Heart left ventricle (tissue), 13 donors: ENCODE data around the gene BMP10.

Source experiments
- POLR2A ChIP-seq, 2 donors: fragments of 450-650 bp; IDR thresholded peaks; one replicate each; pipeline ENCODE4 v1.6.1; 2017; ENCODE audit warnings: antibody characterized with exemption in 2 of 2, mild to moderate bottlenecking in 2 of 2, moderate library complexity in 2 of 2
- TF ChIP-seq, protein P1 (sequence below), 12 donors: fragments of 200-600 bp; sonication (generic) in 4 of 12; IDR thresholded peaks; one replicate each; pipeline versions ENCODE4 v1.5.0 to v1.8.0; 2018 to 2022; ENCODE audit warnings: antibody characterized with exemption in 12 of 12, mild to moderate bottlenecking in 5 of 12
- donor health status: ischemic (EF 13 %, LVEDD 7.1; RV severe dilation, severe dysfunction).
- donor health status: DM: no; HTN: yes; CAD: no.
- donor health status: DM: no; HTN: no; CAD: no.
- donor health status: ischemic (EF 25% LVEDD 6.9; RV normal size, moderate dysfunction).
- donor health status: ischemic (EF 25% LVEDD 5.7; RV mildly dilated, moderate dysfunction).
- donor health status: ischemic (EF 35%, LVEDD 5.7; RV mildly dilated, moderate dysfunction).
- donor health status: nonischemic (EF 11% LVEDD 7.7; RV severe dilation, severe dysfunction).
- donor health status: DM: yes; HTN: yes; CAD: no.
- donor health status: PGD.
- donor health status: ischemic (EF 29% LVEDD 5.4; RV normal size, mild dysfunction).
- donor health status: nonischemic (EF 23%, LVEDD 6.1; RV moderate dilation, normal function).

DNA sequence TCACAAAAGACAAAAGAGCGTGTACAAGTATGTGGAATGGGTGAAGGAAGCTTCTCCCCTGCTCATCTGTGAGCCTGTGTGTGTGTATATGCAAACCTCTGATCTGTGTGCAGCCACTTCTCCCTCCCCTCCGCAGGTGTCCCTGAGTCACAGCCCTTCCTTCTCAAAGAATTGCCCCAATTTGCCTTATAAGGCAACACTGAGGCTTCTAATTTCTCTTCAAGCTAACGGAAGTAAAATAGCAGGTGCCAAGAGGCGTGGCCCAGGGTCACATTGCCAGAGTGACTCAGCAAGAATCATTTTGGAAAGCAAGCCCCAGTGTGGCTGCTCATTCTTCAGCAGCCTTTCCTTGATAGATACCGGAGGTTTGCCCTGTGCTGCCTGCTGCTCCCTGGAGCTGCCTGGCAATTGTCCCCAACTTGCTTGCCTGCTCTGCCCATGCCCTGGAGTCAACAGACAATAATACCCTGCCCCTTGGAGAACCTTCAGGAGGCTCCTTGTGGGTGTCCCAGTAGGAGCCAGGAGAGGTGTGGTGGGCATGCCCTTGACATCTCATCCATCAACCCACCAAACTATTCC is 37.3 kb upstream of the BMP10 start:
- TF ChIP-seq, protein P1, sequence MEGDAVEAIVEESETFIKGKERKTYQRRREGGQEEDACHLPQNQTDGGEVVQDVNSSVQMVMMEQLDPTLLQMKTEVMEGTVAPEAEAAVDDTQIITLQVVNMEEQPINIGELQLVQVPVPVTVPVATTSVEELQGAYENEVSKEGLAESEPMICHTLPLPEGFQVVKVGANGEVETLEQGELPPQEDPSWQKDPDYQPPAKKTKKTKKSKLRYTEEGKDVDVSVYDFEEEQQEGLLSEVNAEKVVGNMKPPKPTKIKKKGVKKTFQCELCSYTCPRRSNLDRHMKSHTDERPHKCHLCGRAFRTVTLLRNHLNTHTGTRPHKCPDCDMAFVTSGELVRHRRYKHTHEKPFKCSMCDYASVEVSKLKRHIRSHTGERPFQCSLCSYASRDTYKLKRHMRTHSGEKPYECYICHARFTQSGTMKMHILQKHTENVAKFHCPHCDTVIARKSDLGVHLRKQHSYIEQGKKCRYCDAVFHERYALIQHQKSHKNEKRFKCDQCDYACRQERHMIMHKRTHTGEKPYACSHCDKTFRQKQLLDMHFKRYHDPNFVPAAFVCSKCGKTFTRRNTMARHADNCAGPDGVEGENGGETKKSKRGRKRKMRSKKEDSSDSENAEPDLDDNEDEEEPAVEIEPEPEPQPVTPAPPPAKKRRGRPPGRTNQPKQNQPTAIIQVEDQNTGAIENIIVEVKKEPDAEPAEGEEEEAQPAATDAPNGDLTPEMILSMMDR (IDR thresholded peaks at IDR 0.05) = no peak
- TF ChIP-seq POLR2A (IDR thresholded peaks at IDR 0.05) = no peak
